Mammary epithelial cell (primary cell): Measurements from ENCODE around the gene TBC1D2.

Experiments used
- CTCF ChIP-seq, 2 donors: IDR thresholded peaks in 1 of 2; conservative IDR thresholded peaks in 1 of 2; 2 replicates each; pipeline ENCODE4 v1.5.1; 2011 to 2012; ENCODE audit warnings: inconsistent platforms in 2 of 2, low read length in 2 of 2, mild to moderate bottlenecking in 2 of 2, control low read depth in 1 of 2, low read depth in 1 of 2; ENCODE audit not compliant: insufficient read depth in 1 of 2; ENCODE audit errors: extremely low read depth in 1 of 2
- EZH2 ChIP-seq: IDR thresholded peaks from 2 replicates; pipeline ENCODE4 v1.6.1; 2012; ENCODE audit warnings: low read length, inconsistent platforms, borderline replicate concordance

DNA sequence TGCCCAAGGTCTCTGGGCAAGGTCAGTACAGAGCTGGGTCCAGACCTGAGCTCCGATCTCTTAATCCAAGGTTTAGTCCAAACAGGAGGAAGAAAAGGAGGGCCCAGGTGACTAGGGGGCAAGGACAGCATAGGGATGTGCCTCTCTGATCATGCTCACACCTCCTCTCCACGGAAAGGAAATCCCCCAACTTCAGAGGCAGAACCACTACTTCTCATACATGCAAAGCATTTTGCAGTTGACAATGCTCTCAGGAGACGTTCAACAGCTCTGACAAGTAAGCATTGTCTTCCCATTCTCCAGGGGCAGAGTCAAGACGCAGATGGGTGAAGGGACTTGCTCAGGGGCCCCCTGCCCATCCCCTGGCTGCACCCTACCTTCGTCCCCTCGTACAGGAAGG is 54.3 kb downstream of the TBC1D2 start:
- TF ChIP-seq CTCF (conservative IDR thresholded peaks at IDR 0.05 in 1 of 2, IDR thresholded peaks at IDR 0.05 in 1 of 2; ENCODE audit: extremely low read depth in 1 of 2, insufficient read depth in 1 of 2, low read depth in 1 of 2, low read length in 2 of 2) (no peak), EZH2 (no peak)
